Measurements from ENCODE around the gene CPSF7. TPM values are rescaled to one million over a fixed set of nuclear protein-coding genes. Genes with fewer than 3 reads are reported as not detected.

CPSF7 gene, protein sequence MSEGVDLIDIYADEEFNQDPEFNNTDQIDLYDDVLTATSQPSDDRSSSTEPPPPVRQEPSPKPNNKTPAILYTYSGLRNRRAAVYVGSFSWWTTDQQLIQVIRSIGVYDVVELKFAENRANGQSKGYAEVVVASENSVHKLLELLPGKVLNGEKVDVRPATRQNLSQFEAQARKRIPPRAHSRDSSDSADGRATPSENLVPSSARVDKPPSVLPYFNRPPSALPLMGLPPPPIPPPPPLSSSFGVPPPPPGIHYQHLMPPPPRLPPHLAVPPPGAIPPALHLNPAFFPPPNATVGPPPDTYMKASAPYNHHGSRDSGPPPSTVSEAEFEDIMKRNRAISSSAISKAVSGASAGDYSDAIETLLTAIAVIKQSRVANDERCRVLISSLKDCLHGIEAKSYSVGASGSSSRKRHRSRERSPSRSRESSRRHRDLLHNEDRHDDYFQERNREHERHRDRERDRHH
- 10.1 and 13.2 TPM in 2 replicates for total RNA-seq

DNA sequence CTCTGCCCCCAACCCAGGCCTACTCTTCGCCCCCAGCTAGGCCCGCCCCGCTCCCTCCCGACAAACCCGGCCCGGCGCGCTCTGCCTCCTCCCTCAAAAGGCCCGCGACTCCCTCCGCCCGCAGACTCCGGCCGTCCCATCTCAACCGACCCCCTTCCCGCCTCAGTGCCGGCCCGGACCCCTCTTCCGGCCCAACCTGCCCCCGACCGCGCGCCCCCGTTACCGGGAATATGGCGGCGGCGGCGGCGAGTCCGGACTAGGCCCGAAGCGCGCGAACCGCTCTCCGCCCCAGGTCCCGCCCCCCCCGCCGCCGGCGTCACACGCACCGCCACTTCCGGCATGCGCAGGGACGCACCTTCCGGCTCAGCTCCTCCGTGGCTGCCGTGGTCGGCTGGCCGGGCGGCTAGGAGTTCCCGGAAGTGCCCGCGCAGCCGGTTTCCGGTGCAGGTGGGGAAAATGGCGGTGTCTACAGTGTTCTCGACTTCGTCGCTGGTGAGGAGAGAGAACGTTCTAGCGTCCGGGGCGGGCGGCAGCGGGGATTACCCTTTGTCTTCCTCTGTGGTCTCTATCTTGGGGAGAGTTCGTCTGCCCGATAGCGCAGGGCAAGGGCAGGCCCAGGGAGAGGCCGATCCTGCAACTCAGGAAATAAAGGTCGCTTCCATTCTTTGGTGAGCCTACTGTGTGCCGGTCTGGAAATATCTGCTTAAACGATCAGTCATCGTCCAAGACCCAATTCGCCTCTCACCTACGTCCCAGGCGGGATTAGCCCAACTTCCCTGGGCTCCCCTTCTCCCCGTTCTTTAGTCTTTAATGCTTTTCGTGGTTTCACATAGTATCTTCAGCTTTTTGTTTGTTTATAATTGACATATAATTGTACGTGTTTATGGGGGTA lies at the start of gene CPSF7, which contains the start of gene SDHAF2:
CPSF7 (minus strand) TSS at position 285 of the 892 bp plus-strand sequence. CDS start 740 bp downstream, outside the sequence.
SDHAF2 (plus strand) TSS at position 434 of the 892 bp plus-strand sequence; CDS start at position 457, 23 bp downstream.

DNA sequence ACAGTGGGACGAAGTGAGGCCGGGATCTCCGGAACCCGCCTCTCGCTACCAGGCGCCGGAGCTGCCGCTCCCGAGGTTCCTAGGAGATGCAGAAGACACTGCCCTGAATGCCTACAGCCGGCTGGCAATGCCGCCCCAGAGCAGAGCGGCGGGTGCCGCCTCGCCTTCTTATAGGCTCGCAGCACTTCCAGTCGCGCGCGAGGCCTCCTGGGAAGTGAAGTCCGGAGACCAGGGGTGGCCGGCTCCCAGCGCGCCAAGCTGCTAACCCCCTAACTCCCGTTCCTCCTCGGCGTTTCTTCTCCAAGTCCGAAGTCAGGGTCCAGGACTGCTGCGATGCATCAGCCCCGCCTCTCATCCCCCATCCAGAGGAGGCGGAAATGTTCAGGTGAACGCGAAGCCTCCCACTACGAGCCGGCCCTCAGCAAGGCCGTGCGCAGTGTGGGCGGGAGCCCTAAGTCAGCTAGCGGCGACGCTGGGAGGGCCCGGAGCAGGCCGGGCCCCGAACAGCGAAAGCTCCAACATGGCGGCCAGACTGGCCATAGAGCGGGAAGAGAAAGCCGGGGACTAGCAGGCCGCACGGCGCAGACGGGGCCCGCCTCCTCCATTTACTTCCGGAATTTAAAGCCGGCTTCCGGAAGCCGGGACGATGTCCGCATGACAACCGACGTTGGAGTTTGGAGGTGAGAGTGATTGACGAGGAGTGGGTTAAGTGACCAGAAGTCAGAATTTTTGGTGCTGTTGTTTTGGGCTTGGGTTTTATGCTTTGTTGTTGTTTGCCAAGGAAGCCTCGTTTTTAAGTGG lies 67.8 kb downstream of the CPSF7 start, which contains the start of the genes CYB561A3 and TMEM138:
CYB561A3 (minus strand) TSS at position 142 of the 801 bp plus-strand sequence. CDS start 5,169 bp downstream, outside the sequence.
TMEM138 (plus strand) TSS at position 634 of the 801 bp plus-strand sequence. CDS start 2,017 bp downstream, outside the sequence.

Other genes with a start within 250 kb of the CPSF7 start
- 0.09 TPM in 1 of 2 replicates, not detected in the other for gene PGA3, start 226.5 kb downstream of the CPSF7 start, total RNA-seq
- gene PGA4, start 207.6 kb downstream of the CPSF7 start, total RNA-seq: not detected in 2 replicates
- gene PGA5, start 188.8 kb downstream of the CPSF7 start, total RNA-seq: not detected in 2 replicates
- gene VWCE, start 134.7 kb downstream of the CPSF7 start, total RNA-seq: 1.9 and 4.1 TPM in 2 replicates
- 274 and 319 TPM in 2 replicates for gene DDB1, start 96.9 kb downstream of the CPSF7 start, total RNA-seq
- 12.3 and 18.7 TPM in 2 replicates for gene TKFC, start 96.7 kb downstream of the CPSF7 start, total RNA-seq
- gene CYB561A3, start 68.1 kb downstream of the CPSF7 start, total RNA-seq: 30.8 and 32.1 TPM in 2 replicates
- gene TMEM138, start 67.6 kb downstream of the CPSF7 start, total RNA-seq: 10.0 and 13.3 TPM in 2 replicates
- gene TMEM216, start 37.4 kb downstream of the CPSF7 start, total RNA-seq: 6.6 and 9.1 TPM in 2 replicates
- 41.4 and 50.6 TPM in 2 replicates for gene SDHAF2, start 149 bp upstream of the CPSF7 start, total RNA-seq
- gene LRRC10B, start 78.8 kb upstream of the CPSF7 start, total RNA-seq: not detected in 2 replicates
- gene SYT7, start 151.1 kb upstream of the CPSF7 start, total RNA-seq: 0.18 and 0.19 TPM in 2 replicates

All from endothelial cell of coronary artery (primary cell).